Fibroblast of lung (primary cell): Measurements from ENCODE around the gene PYY.

ENCODE experiments used
- CTCF ChIP-seq, 2 donors: IDR thresholded peaks in 1 of 2; conservative IDR thresholded peaks in 1 of 2; 1 replicate in 1 of 2; 2 replicates in 1 of 2; pipeline ENCODE4 v1.5.1; 2011 to 2012; ENCODE audit warnings: low read length in 2 of 2, control low read depth in 1 of 2, inconsistent platforms in 1 of 2, low read depth in 1 of 2, mild to moderate bottlenecking in 1 of 2
- EZH2 ChIP-seq: IDR thresholded peaks from 2 replicates; pipeline ENCODE4 v1.5.1; 2012; ENCODE audit warnings: low read length, control low read depth, mild to moderate bottlenecking; ENCODE audit errors: missing control alignments

GRCh38 chr17:43983515-43984411 lies 30.0 kb upstream of the PYY start:
- peak; percentile 12 to 53 for TF ChIP-seq CTCF (conservative IDR thresholded peaks at IDR 0.05 in 1 of 2, IDR thresholded peaks at IDR 0.05 in 1 of 2; ENCODE audit: low read depth in 1 of 2, low read length in 2 of 2)
- TF ChIP-seq EZH2 = peak; percentile 81
